ENCODE results near the gene MICAL3. TPM values are rescaled to one million over a fixed set of nuclear protein-coding genes. Genes with fewer than 3 reads are reported as not detected.
"Not testable (repeated sequence)": the region's sequence is repeated elsewhere in the genome, so short reads cannot be mapped to it uniquely, and the experiment has no call there.

MICAL3 gene
- total RNA-seq, 1 experiment from 2014 or later: 47.1 TPM

GRCh38 chr22:18051113-18051512 is 26.8 kb upstream of the MICAL3 start:
- H3K36me3 ChIP-seq (ENCODE audit: control insufficient read depth, insufficient read depth, low read length); H3K27me3 ChIP-seq (ENCODE audit: control insufficient read depth, insufficient read depth, low read length); POLR2A ChIA-PET; H3K4me3 ChIP-seq (ENCODE audit: low read depth in 2 of 2, low read length in 2 of 2); in situ Hi-C loops (cut with HindIII; ENCODE audit: low pct_unique_long_range_greater_than_20kb, low sequenced_read_pairs); H3K27ac ChIP-seq (ENCODE audit: low read length); intact Hi-C loops (cut with micrococcal nuclease; ENCODE audit: unreplicated experiment); BruUV-seq (replicated peaks); CTCF ChIA-PET; H3K4me1 ChIP-seq (ENCODE audit: control insufficient read depth, insufficient read depth, low read length); ATAC-seq; H3K9me3 ChIP-seq (ENCODE audit: control insufficient read depth, insufficient read depth, low read depth, low read length); DNase-seq (ENCODE audit: low read depth, low spot score): not testable (repeated sequence)

GRCh38 chr22:18050065-18050464 is 25.7 kb upstream of the MICAL3 start:
- no TSS peak for BruUV-seq (replicated peaks)
- intact Hi-C loops (cut with micrococcal nuclease; ENCODE audit: unreplicated experiment): no loop called here
- DNase-seq (ENCODE audit: low read depth, low spot score): no peak

More at GRCh38 chr22:18050065-18050464, 25.7 kb upstream of the MICAL3 start:
- H3K4me3 ChIP-seq (ENCODE audit: low read depth in 2 of 2, low read length in 2 of 2): no peak overlapping the region
- ATAC-seq: no peak
- in situ Hi-C loops (cut with HindIII; ENCODE audit: low pct_unique_long_range_greater_than_20kb, low sequenced_read_pairs): no loop called here
- CTCF ChIA-PET: no interaction called here
- TF ChIP-seq TCF7L2 (IDR thresholded peaks at IDR 0.05; ENCODE audit: low read depth, low read length) (no peak), SIN3A (IDR thresholded peaks at IDR 0.05; ENCODE audit: borderline replicate concordance, insufficient read depth, low read depth, low read length) (no peak), CTCF (IDR thresholded peaks at IDR 0.05) (no peak), REST (IDR thresholded peaks at IDR 0.05; ENCODE audit: insufficient read depth in 1 of 2, low read depth in 2 of 2, low read length in 1 of 2) (no peak), POLR2AphosphoS5 (IDR thresholded peaks at IDR 0.05; ENCODE audit: low read depth, low read length) (no peak)
- POLR2A ChIA-PET: no interaction called here
- H3K27ac ChIP-seq (ENCODE audit: low read length): no peak overlapping the region
- H3K27me3 ChIP-seq (ENCODE audit: control insufficient read depth, insufficient read depth, low read length): no peaks in the 10 kb centered on the region
- no peaks in the 10 kb centered on the region for H3K4me1 ChIP-seq (ENCODE audit: control insufficient read depth, insufficient read depth, low read length)
- no peaks in the 10 kb centered on the region for H3K36me3 ChIP-seq (ENCODE audit: control insufficient read depth, insufficient read depth, low read length)
- no peaks in the 10 kb centered on the region for H3K9me3 ChIP-seq (ENCODE audit: control insufficient read depth, insufficient read depth, low read depth, low read length)

All from Panc1 (cell line).